ENCODE data around the gene PLB1.
"Not testable (repeated sequence)": the region's sequence is repeated elsewhere in the genome, so short reads cannot be mapped to it uniquely, and the experiment has no call there.

- TF ChIP-seq EZH2 (IDR thresholded peaks at IDR 0.05; ENCODE audit: borderline replicate concordance, low read depth, low read length, severe bottlenecking); CTCF (IDR thresholded peaks at IDR 0.05; ENCODE audit: borderline replicate concordance, extremely low read depth, low read length, poor library complexity, severe bottlenecking): not testable (repeated sequence)
Measured at GRCh38 chr2:28665811-28666377, 170.0 kb downstream of the PLB1 start.

Measured in DND-41 (cell line).